Immature natural killer cell (primary cell): ENCODE measurements around the gene USP28. TPM values are rescaled to one million over a fixed set of nuclear protein-coding genes. Genes with fewer than 3 reads are reported as not detected.
"Not testable (repeated sequence)": the region's sequence is repeated elsewhere in the genome, so short reads cannot be mapped to it uniquely, and the experiment has no call there.

Experiments used
- DNase-seq, 3 donors: peaks; one replicate each; pipeline ENCODE4 v3.0.0; 2022; ENCODE audit warnings: mixed read lengths in 1 of 3
- H3K27ac Mint-ChIP-seq, 6 donors: one replicate each; pipeline ENCODE4 v1.8.0; 2020; ENCODE audit warnings: mixed read lengths in 6 of 6, mild to moderate bottlenecking in 5 of 6, inconsistent platforms in 4 of 6, moderate library complexity in 3 of 6
- H3K27me3 Mint-ChIP-seq, 3 donors: one replicate each; pipeline ENCODE4 v1.8.0; 2020 to 2021; ENCODE audit warnings: low read depth in 3 of 3, mild to moderate bottlenecking in 3 of 3, mixed read lengths in 3 of 3, moderate library complexity in 3 of 3, inconsistent platforms in 1 of 3
- H3K36me3 Mint-ChIP-seq, 3 donors: one replicate each; pipeline ENCODE4 v1.8.0; 2020; ENCODE audit warnings: mixed read lengths in 3 of 3, inconsistent platforms in 2 of 3, mild to moderate bottlenecking in 2 of 3
- H3K4me1 Mint-ChIP-seq, 2 donors: one replicate each; pipeline ENCODE4 v1.8.0; 2020; ENCODE audit warnings: inconsistent platforms in 2 of 2, mild to moderate bottlenecking in 2 of 2, mixed read lengths in 2 of 2, moderate library complexity in 1 of 2
- H3K4me3 Mint-ChIP-seq, 5 donors: one replicate each; pipeline ENCODE4 v1.8.0; 2020; ENCODE audit warnings: mild to moderate bottlenecking in 5 of 5, mixed read lengths in 5 of 5, inconsistent platforms in 3 of 5, moderate library complexity in 3 of 5
- H3K9me3 Mint-ChIP-seq, 6 donors: one replicate each; pipeline ENCODE4 v1.8.0; 2020; ENCODE audit warnings: mild to moderate bottlenecking in 6 of 6, mixed read lengths in 6 of 6, inconsistent platforms in 4 of 6, moderate library complexity in 3 of 6
- polyA plus RNA-seq, 3 donors: library from polyadenylated mRNA; unstranded; fragments of 300-500 nt; fragmentation: Illumina TruSeq; gene quantifications; one replicate each; pipeline ENCODE4 v1.2.3, GENCODE V29; 2021

USP28 gene, protein sequence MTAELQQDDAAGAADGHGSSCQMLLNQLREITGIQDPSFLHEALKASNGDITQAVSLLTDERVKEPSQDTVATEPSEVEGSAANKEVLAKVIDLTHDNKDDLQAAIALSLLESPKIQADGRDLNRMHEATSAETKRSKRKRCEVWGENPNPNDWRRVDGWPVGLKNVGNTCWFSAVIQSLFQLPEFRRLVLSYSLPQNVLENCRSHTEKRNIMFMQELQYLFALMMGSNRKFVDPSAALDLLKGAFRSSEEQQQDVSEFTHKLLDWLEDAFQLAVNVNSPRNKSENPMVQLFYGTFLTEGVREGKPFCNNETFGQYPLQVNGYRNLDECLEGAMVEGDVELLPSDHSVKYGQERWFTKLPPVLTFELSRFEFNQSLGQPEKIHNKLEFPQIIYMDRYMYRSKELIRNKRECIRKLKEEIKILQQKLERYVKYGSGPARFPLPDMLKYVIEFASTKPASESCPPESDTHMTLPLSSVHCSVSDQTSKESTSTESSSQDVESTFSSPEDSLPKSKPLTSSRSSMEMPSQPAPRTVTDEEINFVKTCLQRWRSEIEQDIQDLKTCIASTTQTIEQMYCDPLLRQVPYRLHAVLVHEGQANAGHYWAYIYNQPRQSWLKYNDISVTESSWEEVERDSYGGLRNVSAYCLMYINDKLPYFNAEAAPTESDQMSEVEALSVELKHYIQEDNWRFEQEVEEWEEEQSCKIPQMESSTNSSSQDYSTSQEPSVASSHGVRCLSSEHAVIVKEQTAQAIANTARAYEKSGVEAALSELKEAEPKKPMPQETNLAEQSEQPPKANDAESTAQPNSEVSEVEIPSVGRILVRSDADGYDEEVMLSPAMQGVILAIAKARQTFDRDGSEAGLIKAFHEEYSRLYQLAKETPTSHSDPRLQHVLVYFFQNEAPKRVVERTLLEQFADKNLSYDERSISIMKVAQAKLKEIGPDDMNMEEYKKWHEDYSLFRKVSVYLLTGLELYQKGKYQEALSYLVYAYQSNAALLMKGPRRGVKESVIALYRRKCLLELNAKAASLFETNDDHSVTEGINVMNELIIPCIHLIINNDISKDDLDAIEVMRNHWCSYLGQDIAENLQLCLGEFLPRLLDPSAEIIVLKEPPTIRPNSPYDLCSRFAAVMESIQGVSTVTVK
- polyA plus RNA-seq = 100 to 1,000 TPM; 121 to 185 (median 122) TPM

DNA sequence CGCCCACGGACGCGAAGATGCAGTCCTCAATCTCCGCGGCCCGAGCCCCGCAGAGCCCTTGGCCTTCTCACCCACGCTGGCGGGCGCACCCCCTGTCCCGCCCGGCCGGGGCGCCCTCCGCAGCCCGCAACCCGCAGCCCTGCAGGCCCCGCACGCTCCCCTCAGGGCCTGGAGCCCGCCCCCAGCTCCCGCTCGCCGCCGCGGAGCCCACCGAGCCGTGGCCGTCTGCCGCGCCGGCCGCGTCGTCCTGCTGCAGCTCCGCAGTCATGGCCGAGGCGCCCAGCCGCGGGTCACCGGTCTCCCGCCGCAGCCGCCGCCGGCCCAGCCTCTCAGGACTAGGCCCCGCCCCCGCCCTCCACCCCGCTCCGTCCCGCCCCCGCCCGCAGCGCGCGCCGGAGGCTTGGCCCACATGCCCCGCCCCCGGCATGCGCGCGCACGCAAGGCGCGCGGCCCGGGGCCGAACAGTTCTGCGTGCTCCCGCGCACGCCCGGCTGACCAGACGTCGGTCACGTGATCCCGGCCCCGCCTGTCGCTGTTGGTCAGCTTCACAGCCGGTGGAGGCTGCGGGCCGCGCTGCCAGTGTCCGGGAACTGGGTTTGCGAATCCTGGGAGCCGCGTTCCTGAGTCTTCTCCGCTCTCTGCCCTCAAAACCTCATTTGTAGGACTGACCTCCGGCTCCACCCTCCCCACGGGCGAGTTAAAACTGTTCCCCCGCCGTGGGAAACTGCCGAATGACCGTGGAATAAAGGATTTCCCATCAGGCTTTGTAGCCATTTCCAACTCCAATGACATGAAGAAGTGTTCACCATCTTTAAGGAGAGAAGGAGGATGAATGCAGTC is at the start of gene USP28:
USP28 (minus strand) TSS at position 339 of the 840 bp plus-strand sequence; CDS start at position 268, 71 bp downstream.
- H3K27me3 Mint-ChIP-seq = peaks cover 8 to 15% (median 13%) of the 10 kb centered on the region in 3 donors
- peak; percentile 86 to 89 (median 88) for DNase-seq
- peak within 1 kb of the TSS; percentile 94 to 99 (median 98) for H3K27ac Mint-ChIP-seq
- H3K4me1 Mint-ChIP-seq = peaks cover 58 to 63% of the 10 kb centered on the region in 2 donors
- peaks cover 13 to 17% (median 14%) of the 10 kb centered on the region in 3 donors for H3K36me3 Mint-ChIP-seq
- no peaks in the 10 kb centered on the region for H3K9me3 Mint-ChIP-seq
- H3K4me3 Mint-ChIP-seq = peak within 1 kb of the TSS; percentile 91 to 99 (median 98)

DNA sequence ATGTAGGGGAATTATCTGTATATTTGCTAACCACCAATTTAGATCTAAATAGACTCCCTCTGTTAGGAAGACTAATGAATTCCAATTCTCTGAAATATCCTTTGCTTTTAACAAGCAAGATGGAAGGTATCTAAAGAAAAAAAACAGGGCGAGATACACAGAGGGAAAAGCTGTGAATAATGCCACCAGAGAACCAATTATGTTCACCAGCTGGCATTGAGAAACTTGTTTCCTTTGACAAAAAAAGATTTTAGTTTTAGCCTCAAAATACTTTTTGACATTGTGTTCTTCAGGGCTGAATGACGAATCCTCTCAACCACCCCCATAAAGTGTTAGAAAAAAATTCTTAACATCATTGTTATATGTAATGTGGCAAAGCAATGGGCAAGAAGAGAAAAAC is 48.2 kb upstream of the USP28 start:
- no peaks in the 10 kb centered on the region for H3K4me1 Mint-ChIP-seq
- no peak overlapping the region for H3K27ac Mint-ChIP-seq
- peaks cover 3 to 10% (median 6%) of the 10 kb centered on the region in 3 donors for H3K27me3 Mint-ChIP-seq
- no peaks in the 10 kb centered on the region for H3K36me3 Mint-ChIP-seq
- no peak for DNase-seq
- no peak overlapping the region for H3K4me3 Mint-ChIP-seq
- H3K9me3 Mint-ChIP-seq = no peaks in the 10 kb centered on the region

DNA sequence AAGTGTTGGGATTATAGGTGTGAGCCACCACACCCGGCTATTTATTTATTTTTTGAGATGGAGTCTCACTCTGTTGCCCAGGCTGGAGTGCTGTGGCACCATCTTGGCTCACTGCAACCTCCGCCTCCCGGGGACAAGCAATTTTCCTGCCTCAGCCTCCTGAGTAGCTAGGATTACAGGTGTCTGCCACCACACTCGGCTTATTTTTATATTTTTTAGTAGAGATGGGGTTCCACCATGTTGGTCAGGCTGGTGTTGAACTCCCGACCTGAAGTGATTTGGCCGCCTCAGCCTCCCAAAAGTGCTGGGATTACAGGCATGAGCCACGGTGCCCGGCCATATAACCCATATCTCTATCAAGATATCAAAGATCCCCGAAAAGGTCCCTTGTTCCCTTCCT is 36.1 kb upstream of the USP28 start:
- not testable (repeated sequence) for H3K4me3 Mint-ChIP-seq, H3K36me3 Mint-ChIP-seq, DNase-seq, H3K9me3 Mint-ChIP-seq, H3K4me1 Mint-ChIP-seq, H3K27me3 Mint-ChIP-seq, H3K27ac Mint-ChIP-seq

DNA sequence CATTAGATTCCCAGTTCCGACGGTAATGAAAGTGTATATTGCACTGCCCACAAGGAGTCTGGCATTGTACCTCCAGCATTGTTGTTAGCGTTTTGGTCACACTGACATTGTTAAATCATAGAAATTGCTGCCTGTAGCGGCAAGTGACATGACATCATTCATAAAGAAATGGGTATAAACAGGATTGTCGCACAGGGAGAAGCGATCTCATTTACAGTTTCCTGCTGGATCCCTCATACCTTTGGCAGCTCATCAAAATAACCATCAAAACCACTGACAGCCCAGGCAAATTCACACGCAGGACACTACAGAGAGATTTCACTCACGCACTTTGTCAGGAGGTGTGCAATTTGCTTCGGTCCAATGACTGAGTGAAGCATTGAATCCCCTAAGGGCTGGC is 32.7 kb upstream of the USP28 start:
- Mint-ChIP-seq H3K27me3 (peaks cover 0 to 5% (median 2%) of the 10 kb centered on the region in 3 donors), H3K9me3 (no peaks in the 10 kb centered on the region), H3K4me3 (no peak overlapping the region), H3K36me3 (no peaks in the 10 kb centered on the region), H3K27ac (no peak overlapping the region), H3K4me1 (no peaks in the 10 kb centered on the region)
- no peak for DNase-seq

DNA sequence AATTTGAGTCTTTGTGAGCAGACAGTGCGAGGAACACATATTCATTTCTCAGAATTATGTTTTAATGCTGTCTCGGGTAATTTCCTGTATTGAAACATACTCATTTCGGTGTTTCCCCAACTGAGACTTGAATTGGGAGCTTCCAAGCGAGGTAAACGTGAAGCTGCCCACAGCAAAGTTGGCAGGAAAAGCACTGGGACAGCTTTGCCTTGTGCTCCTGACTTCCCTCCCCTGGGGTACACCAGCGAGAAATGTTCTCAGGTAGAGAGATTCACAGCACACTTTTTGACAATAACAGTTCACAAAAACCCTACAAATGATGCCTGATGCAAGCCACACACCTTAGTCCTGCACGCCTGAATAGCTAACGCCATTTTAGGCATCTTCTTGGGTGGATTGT is 32.3 kb upstream of the USP28 start:
- H3K4me1 Mint-ChIP-seq = no peaks in the 10 kb centered on the region
- H3K9me3 Mint-ChIP-seq = no peaks in the 10 kb centered on the region
- H3K27me3 Mint-ChIP-seq = peaks cover 0 to 5% (median 2%) of the 10 kb centered on the region in 3 donors
- no peaks in the 10 kb centered on the region for H3K36me3 Mint-ChIP-seq
- H3K4me3 Mint-ChIP-seq = no peak overlapping the region
- H3K27ac Mint-ChIP-seq = no peak overlapping the region
- no peak for DNase-seq

DNA sequence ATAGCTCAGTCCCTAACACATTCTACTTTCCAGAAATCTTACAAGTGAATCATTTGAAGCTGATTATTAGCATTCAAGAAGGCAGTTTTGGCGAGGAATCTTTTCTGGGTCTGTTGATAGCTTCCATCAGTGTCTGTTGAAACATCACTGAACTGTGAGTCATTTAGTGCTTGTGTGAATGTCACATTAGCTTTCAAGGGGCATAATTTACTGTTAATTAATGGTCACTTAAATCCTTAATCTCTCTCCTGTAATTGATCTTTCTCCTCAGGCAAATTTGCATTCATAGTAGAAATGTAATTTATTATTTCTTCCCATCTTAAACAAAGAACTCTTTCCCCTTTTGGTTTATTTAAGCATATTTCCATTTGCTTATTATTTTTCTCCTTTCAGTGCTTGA is 31.8 kb upstream of the USP28 start:
- H3K4me1 Mint-ChIP-seq = no peaks in the 10 kb centered on the region
- no peaks in the 10 kb centered on the region for H3K36me3 Mint-ChIP-seq
- no peak overlapping the region for H3K4me3 Mint-ChIP-seq
- peaks cover 0 to 5% (median 2%) of the 10 kb centered on the region in 3 donors for H3K27me3 Mint-ChIP-seq
- no peak overlapping the region for H3K27ac Mint-ChIP-seq
- H3K9me3 Mint-ChIP-seq = no peaks in the 10 kb centered on the region
- DNase-seq = no peak

DNA sequence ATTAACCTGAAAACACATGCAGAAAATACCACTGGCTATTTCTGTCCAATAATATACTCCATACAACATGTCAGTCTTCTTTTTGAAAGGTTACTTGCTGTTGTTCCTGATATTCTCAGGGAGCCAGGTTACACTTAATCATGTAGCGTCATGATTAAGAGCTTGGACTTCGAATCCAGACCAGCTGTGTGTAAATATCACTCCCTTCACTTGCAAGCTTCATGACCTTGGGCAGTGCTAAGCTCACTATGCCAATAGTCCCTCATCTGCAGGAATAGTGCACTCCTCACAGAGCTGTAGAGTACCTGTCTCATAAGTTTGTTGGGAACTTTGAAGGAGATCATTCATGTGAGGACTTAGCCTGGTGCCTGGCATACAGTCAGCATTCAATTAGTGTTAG is 31.1 kb upstream of the USP28 start:
- Mint-ChIP-seq H3K36me3 (no peaks in the 10 kb centered on the region), H3K4me3 (no peak overlapping the region), H3K27me3 (peaks cover 0 to 5% (median 2%) of the 10 kb centered on the region in 3 donors), H3K9me3 (no peaks in the 10 kb centered on the region), H3K27ac (no peak overlapping the region), H3K4me1 (no peaks in the 10 kb centered on the region)
- DNase-seq = no peak

DNA sequence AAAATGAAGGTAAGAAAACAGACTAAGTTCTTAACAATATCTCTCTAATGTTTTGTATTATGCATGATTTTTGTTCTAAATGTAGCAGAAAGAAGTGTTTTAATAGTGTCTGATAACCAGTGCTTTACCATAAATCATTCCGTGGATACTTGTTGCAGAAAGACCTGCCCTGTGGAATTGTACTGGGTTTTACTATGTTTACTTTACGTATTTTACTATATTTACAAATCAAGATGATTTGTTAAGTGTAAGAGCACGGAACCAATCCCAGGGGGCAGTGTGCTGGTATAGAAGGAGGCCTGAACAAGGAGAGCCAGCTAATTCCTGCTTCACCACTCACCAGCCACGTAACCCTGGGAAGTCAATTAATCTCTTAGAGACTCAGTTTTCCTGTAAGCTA is 30.7 kb upstream of the USP28 start:
- Mint-ChIP-seq H3K9me3 (no peaks in the 10 kb centered on the region), H3K4me3 (no peak overlapping the region), H3K27me3 (peaks cover 0 to 5% (median 0%) of the 10 kb centered on the region in 3 donors), H3K36me3 (no peaks in the 10 kb centered on the region), H3K4me1 (no peaks in the 10 kb centered on the region), H3K27ac (no peak overlapping the region)
- DNase-seq = no peak

DNA sequence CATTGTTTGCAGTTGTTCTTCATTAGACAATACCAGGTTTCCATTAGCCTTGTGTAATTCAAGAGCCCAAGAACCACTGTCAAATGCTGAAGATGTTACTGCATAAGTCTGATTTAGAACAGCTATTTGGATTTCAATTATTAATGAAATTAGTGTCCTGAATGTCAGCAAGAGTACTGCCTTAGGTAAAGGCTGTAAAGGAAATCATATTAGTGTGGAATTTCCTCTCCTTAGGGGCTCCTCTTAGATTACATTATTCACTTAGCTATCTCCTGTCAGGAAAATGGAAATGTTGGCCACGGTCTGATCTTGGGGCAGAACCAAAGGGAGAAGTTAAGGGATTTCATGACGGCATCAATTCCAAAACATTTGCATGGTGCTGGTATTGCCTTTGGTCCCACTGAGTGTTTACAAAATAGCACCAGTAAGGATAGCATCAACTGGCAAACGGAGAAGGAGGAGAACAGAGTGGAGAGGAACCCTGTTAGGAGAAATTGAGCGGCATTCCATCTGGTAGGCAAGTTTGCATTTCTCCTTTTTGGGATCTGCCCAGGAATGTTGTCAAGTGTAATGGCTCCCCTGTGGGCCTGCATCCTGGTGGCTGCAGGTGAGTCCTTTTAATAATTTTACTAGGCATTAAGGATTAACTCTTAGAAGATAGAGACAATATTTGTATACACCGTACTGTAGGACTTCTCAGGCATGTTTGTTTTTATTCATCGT is 29.2 kb upstream of the USP28 start, which contains the start of gene HTR3B:
HTR3B (plus strand) TSS at position 418 of the 723 bp plus-strand sequence; CDS start at position 556, 138 bp downstream.
- H3K36me3 Mint-ChIP-seq = no peaks in the 10 kb centered on the region
- H3K4me3 Mint-ChIP-seq = no peak within 1 kb of the TSS
- H3K9me3 Mint-ChIP-seq = no peaks in the 10 kb centered on the region
- no peak within 1 kb of the TSS for H3K27ac Mint-ChIP-seq
- H3K4me1 Mint-ChIP-seq = no peaks in the 10 kb centered on the region
- no peak for DNase-seq
- H3K27me3 Mint-ChIP-seq = peaks cover 0 to 3% (median 0%) of the 10 kb centered on the region in 3 donors

DNA sequence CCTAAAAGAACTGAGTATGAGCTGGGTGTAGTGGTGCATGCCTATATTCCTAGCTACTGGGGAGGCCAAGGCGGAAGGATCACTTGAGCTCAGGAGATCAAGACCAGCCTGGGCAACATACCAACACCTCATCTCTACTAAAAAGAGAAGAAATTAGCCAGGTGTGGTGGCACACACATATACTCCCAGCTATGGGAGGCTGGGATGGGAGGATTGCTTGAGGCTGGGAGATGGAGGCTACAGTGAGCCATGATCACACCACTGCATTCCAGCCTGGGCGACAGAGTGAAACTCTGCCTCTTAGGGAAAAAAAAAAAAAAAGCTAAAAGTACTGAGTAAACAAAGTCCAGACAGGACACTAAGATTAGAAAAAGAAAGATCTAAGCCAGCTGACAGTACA is 25.8 kb upstream of the USP28 start:
- no peaks in the 10 kb centered on the region for H3K9me3 Mint-ChIP-seq
- H3K4me3 Mint-ChIP-seq = no peak overlapping the region
- H3K27me3 Mint-ChIP-seq = peaks cover 0 to 2% (median 0%) of the 10 kb centered on the region in 3 donors
- H3K4me1 Mint-ChIP-seq = peaks cover 0 to 6% of the 10 kb centered on the region in 2 donors
- DNase-seq = no peak
- no peaks in the 10 kb centered on the region for H3K36me3 Mint-ChIP-seq
- H3K27ac Mint-ChIP-seq = no peak overlapping the region

DNA sequence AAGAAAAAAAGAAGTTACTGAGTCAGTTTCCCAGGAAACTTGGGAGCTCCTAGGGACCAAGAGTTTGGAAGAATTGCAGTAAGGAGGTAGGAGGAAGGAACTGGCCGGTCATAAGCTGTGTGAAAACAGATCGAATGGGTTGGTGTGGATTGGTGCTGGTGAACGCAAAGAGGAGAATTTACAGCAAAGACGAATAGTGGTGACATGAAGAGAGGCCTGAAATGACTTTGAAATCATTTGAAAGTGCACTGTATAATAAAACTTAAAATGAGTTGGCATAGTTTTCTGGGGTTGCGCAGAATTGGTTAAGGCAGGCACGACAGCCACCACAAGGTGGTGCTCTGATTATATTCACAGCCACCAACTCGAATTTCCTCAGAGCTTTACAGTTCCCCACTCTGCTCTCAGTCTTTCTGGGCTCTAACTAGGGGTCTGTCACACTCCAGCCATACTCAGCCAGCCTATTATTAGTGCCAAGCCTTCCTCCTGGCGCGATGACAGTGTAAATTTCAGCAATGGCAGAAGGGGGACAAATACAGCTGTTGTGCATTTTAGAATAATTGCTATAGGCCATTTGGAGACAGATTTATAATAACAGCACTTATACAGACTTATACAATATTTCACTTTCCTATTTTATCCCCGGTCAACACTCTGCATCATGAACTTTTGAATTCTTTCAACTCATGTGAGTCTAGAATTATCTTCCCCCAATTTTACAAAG is 20.9 kb upstream of the USP28 start:
- no peaks in the 10 kb centered on the region for H3K36me3 Mint-ChIP-seq
- peaks cover 0 to 2% (median 0%) of the 10 kb centered on the region in 3 donors for H3K27me3 Mint-ChIP-seq
- peaks cover 0 to 7% of the 10 kb centered on the region in 2 donors for H3K4me1 Mint-ChIP-seq
- no peak overlapping the region for H3K27ac Mint-ChIP-seq
- DNase-seq = peak; percentile 6 to 32 (median 29)
- H3K4me3 Mint-ChIP-seq = no peak overlapping the region
- H3K9me3 Mint-ChIP-seq = no peaks in the 10 kb centered on the region
